GM23338 (cell line): ENCODE measurements around the gene FAM20A. TPM values are rescaled to one million over a fixed set of nuclear protein-coding genes. Genes with fewer than 3 reads are reported as not detected.

Source experiments
- ATAC-seq: fragments of 200-7000 bp; cut with Tn5 transposase; 3 replicates; pipeline ENCODE4 v1.9.1; 2020
- DNase-seq: peaks from one replicate; pipeline ENCODE4 v3.0.0-alpha.2; 2015; ENCODE audit warnings: low spot score
- H2AFZ ChIP-seq: fragments of 200-600 bp; sonication (generic); 2 replicates; pipeline ENCODE4 v1.8.0; 2016; ENCODE audit warnings: antibody characterized with exemption, mild to moderate bottlenecking, moderate library complexity
- H3F3A ChIP-seq: fragments of 200-600 bp; sonication (generic); replicated peaks from 2 replicates; pipeline ENCODE4 v1.8.0; 2017; ENCODE audit warnings: antibody characterized with exemption, mixed run types, low read depth
- H3K27ac ChIP-seq: fragments of 200-600 bp; sonication (generic); 2 replicates; pipeline ENCODE4 v1.6.1; 2016; ENCODE audit warnings: low read depth
- H3K27me3 ChIP-seq: fragments of 200-600 bp; sonication (generic); 2 replicates; pipeline ENCODE4 v1.8.0; 2016; ENCODE audit warnings: mild to moderate bottlenecking, mixed run types, moderate library complexity; ENCODE audit not compliant: insufficient read depth
- H3K36me3 ChIP-seq: fragments of 200-600 bp; sonication (generic); 2 replicates; pipeline ENCODE4 v1.8.0; 2016; ENCODE audit warnings: mild to moderate bottlenecking; ENCODE audit not compliant: insufficient read depth
- H3K4me1 ChIP-seq: fragments of 200-600 bp; sonication (generic); 2 replicates; pipeline ENCODE4 v1.8.0; 2016; ENCODE audit warnings: mild to moderate bottlenecking, moderate library complexity; ENCODE audit not compliant: insufficient read depth
- H3K4me2 ChIP-seq: fragments of 200-600 bp; sonication (generic); 2 replicates; pipeline ENCODE4 v1.7.1; 2017; ENCODE audit warnings: mixed run types
- H3K4me3 ChIP-seq: fragments of 200-600 bp; sonication (generic); 2 replicates; pipeline ENCODE4 v1.6.1; 2016; ENCODE audit warnings: mixed run types
- H3K79me2 ChIP-seq: fragments of 200-600 bp; sonication (generic); replicated peaks from 2 replicates; pipeline ENCODE4 v1.8.0; 2017; ENCODE audit warnings: mild to moderate bottlenecking; ENCODE audit not compliant: insufficient read depth
- H3K9me2 ChIP-seq: fragments of 200-600 bp; sonication (generic); 2 replicates; pipeline ENCODE4 v1.8.0; 2017; ENCODE audit not compliant: insufficient read depth
- H4K20me1 ChIP-seq: fragments of 200-600 bp; sonication (generic); replicated peaks from 2 replicates; pipeline ENCODE4 v1.8.0; 2017; ENCODE audit warnings: mild to moderate bottlenecking; ENCODE audit not compliant: insufficient read depth
- H3K27ac Mint-ChIP-seq: 2 replicates; pipeline ENCODE4 v1.8.0; 2020; ENCODE audit warnings: inconsistent platforms, mild to moderate bottlenecking, moderate library complexity, mixed read lengths
- H3K27me3 Mint-ChIP-seq: 3 replicates; pipeline ENCODE4 v1.8.0; 2022; ENCODE audit warnings: low read depth, mild to moderate bottlenecking, moderate library complexity, mixed read lengths, inconsistent platforms; ENCODE audit not compliant: insufficient read depth, poor library complexity
- H3K36me3 Mint-ChIP-seq: 3 replicates; pipeline ENCODE4 v1.8.0; 2021; ENCODE audit warnings: low read depth, mild to moderate bottlenecking, inconsistent platforms, moderate library complexity, mixed read lengths
- H3K4me1 Mint-ChIP-seq: 3 replicates; pipeline ENCODE4 v1.8.0; 2020; ENCODE audit warnings: mild to moderate bottlenecking, inconsistent platforms, mixed read lengths
- H3K4me3 Mint-ChIP-seq: 3 replicates; pipeline ENCODE4 v1.8.0; 2021; ENCODE audit warnings: moderate library complexity, mild to moderate bottlenecking, inconsistent platforms, mixed read lengths
- H3K9me3 Mint-ChIP-seq: 3 replicates; pipeline ENCODE4 v1.8.0; 2020; ENCODE audit warnings: moderate library complexity, mild to moderate bottlenecking, inconsistent platforms, mixed read lengths
- CREB1 ChIP-seq: fragments of 250-450 bp; sonication (Bioruptor Pico); IDR thresholded peaks from 2 replicates; pipeline ENCODE4 v1.5.0; 2020; ENCODE audit warnings: low read depth, mild to moderate bottlenecking, moderate library complexity
- CTCF ChIP-seq, 2 experiments: fragments of 200-600 bp in 1 of 2; sonication (generic) in 1 of 2; conservative IDR thresholded peaks; 2 replicates each; pipeline versions ENCODE4 v1.5.1 to v1.6.1; 2016 to 2017; ENCODE audit warnings: antibody characterized with exemption in 2 of 2, low read depth in 2 of 2, mild to moderate bottlenecking in 2 of 2, moderate library complexity in 1 of 2
- EZH2 ChIP-seq: fragments of 200-600 bp; sonication (generic); IDR thresholded peaks from one replicate; pipeline ENCODE4 v1.8.0; 2017; ENCODE audit warnings: antibody characterized with exemption, mild to moderate bottlenecking, low read depth; ENCODE audit not compliant: unreplicated experiment
- EZH2phosphoT487 ChIP-seq: fragments of 200-600 bp; sonication (generic); IDR thresholded peaks from one replicate; pipeline ENCODE4 v1.8.1; 2018; ENCODE audit warnings: antibody characterized with exemption; ENCODE audit not compliant: unreplicated experiment
- JUNB ChIP-seq: IDR thresholded peaks from one replicate; pipeline ENCODE4 v1.6.1; 2016; ENCODE audit warnings: antibody characterized with exemption; ENCODE audit not compliant: unreplicated experiment
- NANOG ChIP-seq: IDR thresholded peaks from 2 replicates; pipeline ENCODE4 v1.6.1; 2016; ENCODE audit warnings: antibody characterized with exemption, borderline replicate concordance
- POLR2AphosphoS5 ChIP-seq: IDR thresholded peaks from 2 replicates; pipeline ENCODE4 v1.6.1; 2016; ENCODE audit warnings: antibody characterized with exemption, low read depth
- REST ChIP-seq: IDR thresholded peaks from one replicate; pipeline ENCODE4 v1.6.1; 2018; ENCODE audit warnings: antibody characterized with exemption; ENCODE audit not compliant: unreplicated experiment
- STAT1 ChIP-seq: IDR thresholded peaks from one replicate; pipeline ENCODE4 v1.6.1; 2016; ENCODE audit warnings: antibody characterized with exemption; ENCODE audit not compliant: unreplicated experiment
- ZNF114 ChIP-seq: fragments of 250-450 bp; sonication (Bioruptor Pico); IDR thresholded peaks from 2 replicates; pipeline ENCODE4 v1.5.0; 2020; ENCODE audit warnings: mild to moderate bottlenecking, moderate library complexity
- ZNF331 ChIP-seq: fragments of 250-450 bp; sonication (Bioruptor Pico); IDR thresholded peaks from 2 replicates; pipeline ENCODE4 v1.5.0; 2020; ENCODE audit warnings: low read depth, mild to moderate bottlenecking, moderate library complexity
- ZNF462 ChIP-seq: fragments of 250-450 bp; sonication (Bioruptor Pico); IDR thresholded peaks from 2 replicates; pipeline ENCODE4 v1.5.0; 2020; ENCODE audit warnings: mild to moderate bottlenecking, moderate library complexity
- polyA plus RNA-seq: library from polyadenylated mRNA; unstranded; fragments of >200 nt; fragmentation: Nextera tagmentation; extraction: Ambion mirVana; gene quantifications from 2 replicates; pipeline ENCODE4 v1.2.1, GENCODE V29; 2016
- total RNA-seq: library from RNA; depleted of rRNA; stranded (reverse); fragments of >200 nt; shearing (Covaris generic); gene quantifications from 2 replicates; pipeline ENCODE4 v1.2.3, GENCODE V29; 2014

FAM20A gene
- total and polyA plus RNA-seq, 2 experiments from 2014 or later, result 1.3 to 1.6 TPM

- TF ChIP-seq ZNF462 (CRISPR knock-in tag) (no peak), CTCF (conservative IDR thresholded peaks at IDR 0.05; ENCODE audit: low read depth in 2 of 2) (no peak)
Measured at GRCh38 chr17:68579194-68579927, 21.8 kb downstream of the FAM20A start (continued).

GRCh38 chr17:68578236-68578635 is 22.9 kb downstream of the FAM20A start:
- H2AFZ ChIP-seq, result no peak overlapping the region
- H3K4me3 ChIP-seq, result no peak overlapping the region
- H3K36me3 ChIP-seq, result no peaks in the 10 kb centered on the region
- DNase-seq (no peak), ATAC-seq (no peak)
- H3K9me2 ChIP-seq, result peaks cover 7% of the 10 kb centered on the region; the same call in 1 of the 2 replicates
- H3K4me1 ChIP-seq, result no peaks in the 10 kb centered on the region
- Mint-ChIP-seq H3K27me3 (peaks cover 2% of the 10 kb centered on the region), H3K4me1 (no peaks in the 10 kb centered on the region), H3K9me3 (no peaks in the 10 kb centered on the region; the same call in 2 of the 3 replicates), H3K27ac (no peak overlapping the region), H3K4me3 (no peak overlapping the region), H3K36me3 (no peaks in the 10 kb centered on the region)
- no peaks in the 10 kb centered on the region; the same call in none of the 2 replicates for H4K20me1 ChIP-seq
- no peaks in the 10 kb centered on the region for H3F3A ChIP-seq
- no peak overlapping the region for H3K4me2 ChIP-seq
- H3K27me3 ChIP-seq, result no peaks in the 10 kb centered on the region
- H3K79me2 ChIP-seq, result no peaks in the 10 kb centered on the region
- H3K27ac ChIP-seq, result no peak overlapping the region
- no peak for TF ChIP-seq STAT1
- no peak for TF ChIP-seq EZH2phosphoT487
- TF ChIP-seq ZNF331, result no peak
- TF ChIP-seq NANOG, result no peak
- TF ChIP-seq JUNB, result no peak
- no peak for TF ChIP-seq REST
- TF ChIP-seq POLR2AphosphoS5, result no peak
- no peak for TF ChIP-seq CREB1 (CRISPR knock-in tag)
- TF ChIP-seq ZNF114 (CRISPR knock-in tag), result no peak
- TF ChIP-seq EZH2, result no peak
